Gastrocnemius medialis (tissue), 4 donors: ENCODE measurements around the gene SGMS1.

ENCODE experiments used
- POLR2A ChIP-seq, 2 donors: fragments of 450-650 bp; IDR thresholded peaks; one replicate each; pipeline ENCODE4 v1.6.1; 2017; ENCODE audit warnings: antibody characterized with exemption in 2 of 2, mild to moderate bottlenecking in 2 of 2, moderate library complexity in 2 of 2
- TF ChIP-seq, protein P1 (sequence below), 5 experiments: fragments of 450-650 bp in 3 of 5; fragments of 200-600 bp in 2 of 5; sonication (generic) in 2 of 5; IDR thresholded peaks in 4 of 5; conservative IDR thresholded peaks in 1 of 5; 1 replicate in 4 of 5; 2 replicates in 1 of 5; pipeline ENCODE4 v1.5.1; 2016 to 2019; ENCODE audit warnings: antibody characterized with exemption in 5 of 5, mild to moderate bottlenecking in 3 of 5, moderate library complexity in 3 of 5

DNA sequence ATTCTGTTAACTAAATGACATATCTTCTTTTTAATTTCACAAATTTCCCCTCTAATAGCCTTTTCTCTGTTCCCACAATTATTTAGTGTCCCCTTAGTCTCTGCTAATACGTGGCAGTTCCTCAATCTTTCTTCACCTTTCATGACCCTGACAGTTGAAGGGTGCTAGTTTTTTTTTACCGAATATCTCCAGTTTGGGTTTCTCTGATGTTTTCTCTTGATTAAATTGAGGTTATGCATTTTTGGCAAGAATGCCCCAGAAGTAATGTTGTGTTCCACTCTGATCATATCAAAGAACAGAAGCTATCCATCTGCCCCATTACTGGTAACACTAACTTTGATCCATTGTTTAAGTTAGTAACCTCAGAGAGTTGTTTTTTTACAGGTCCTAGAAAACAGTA, 238.9 kb downstream of the SGMS1 start:
- TF ChIP-seq, protein P1, sequence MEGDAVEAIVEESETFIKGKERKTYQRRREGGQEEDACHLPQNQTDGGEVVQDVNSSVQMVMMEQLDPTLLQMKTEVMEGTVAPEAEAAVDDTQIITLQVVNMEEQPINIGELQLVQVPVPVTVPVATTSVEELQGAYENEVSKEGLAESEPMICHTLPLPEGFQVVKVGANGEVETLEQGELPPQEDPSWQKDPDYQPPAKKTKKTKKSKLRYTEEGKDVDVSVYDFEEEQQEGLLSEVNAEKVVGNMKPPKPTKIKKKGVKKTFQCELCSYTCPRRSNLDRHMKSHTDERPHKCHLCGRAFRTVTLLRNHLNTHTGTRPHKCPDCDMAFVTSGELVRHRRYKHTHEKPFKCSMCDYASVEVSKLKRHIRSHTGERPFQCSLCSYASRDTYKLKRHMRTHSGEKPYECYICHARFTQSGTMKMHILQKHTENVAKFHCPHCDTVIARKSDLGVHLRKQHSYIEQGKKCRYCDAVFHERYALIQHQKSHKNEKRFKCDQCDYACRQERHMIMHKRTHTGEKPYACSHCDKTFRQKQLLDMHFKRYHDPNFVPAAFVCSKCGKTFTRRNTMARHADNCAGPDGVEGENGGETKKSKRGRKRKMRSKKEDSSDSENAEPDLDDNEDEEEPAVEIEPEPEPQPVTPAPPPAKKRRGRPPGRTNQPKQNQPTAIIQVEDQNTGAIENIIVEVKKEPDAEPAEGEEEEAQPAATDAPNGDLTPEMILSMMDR (IDR thresholded peaks at IDR 0.05 in 4 of 5, conservative IDR thresholded peaks at IDR 0.05 in 1 of 5) = no peak
- TF ChIP-seq POLR2A (IDR thresholded peaks at IDR 0.05) = no peak
